Stimulated activated effector memory CD8-positive, alpha-beta T cell treated with anti-CD3 and anti-CD28 coated beads, Interleukin-12 subunit alpha, Interleukin-12 subunit beta, amount 100 ng/mL, for 72 hours (primary cell): Measurements from ENCODE around the gene JADE2.
A peak's percentile ranks its signal among the peaks of the same experiment; 100 is the strongest.

Experiments used
- ATAC-seq: fragments of 150-1000 bp; cut with Tn5 transposase; 2 replicates; pipeline ENCODE4 v1.10.0; 2021
- DNase-seq, 2 donors: peaks; one replicate each; pipeline ENCODE4 v3.0.0; 2021 to 2022; ENCODE audit warnings: low spot score in 2 of 2
- H3K27ac Mint-ChIP-seq: one replicate; pipeline ENCODE4 v1.8.0; 2022; ENCODE audit warnings: mild to moderate bottlenecking, mixed read lengths
- H3K36me3 Mint-ChIP-seq: one replicate; pipeline ENCODE4 v1.8.0; 2022; ENCODE audit warnings: mild to moderate bottlenecking, mixed read lengths
- H3K4me1 Mint-ChIP-seq: one replicate; pipeline ENCODE4 v1.8.0; 2022; ENCODE audit warnings: mixed read lengths
- H3K4me3 Mint-ChIP-seq: one replicate; pipeline ENCODE4 v1.8.0; 2022; ENCODE audit warnings: mild to moderate bottlenecking, mixed read lengths
- H3K9me3 Mint-ChIP-seq: one replicate; pipeline ENCODE4 v1.8.0; 2022; ENCODE audit warnings: mixed read lengths

Gene JADE2

GRCh38 chr5:134564396-134564795 lies 38.9 kb downstream of the JADE2 start:
- Mint-ChIP-seq H3K36me3 (peaks cover 88% of the 10 kb centered on the region), H3K4me1 (peaks cover 23% of the 10 kb centered on the region), H3K27ac (peak overlapping the region; percentile 61), H3K9me3 (no peaks in the 10 kb centered on the region), H3K4me3 (no peak overlapping the region)
- ATAC-seq (no peak), DNase-seq (no peak)

DNA sequence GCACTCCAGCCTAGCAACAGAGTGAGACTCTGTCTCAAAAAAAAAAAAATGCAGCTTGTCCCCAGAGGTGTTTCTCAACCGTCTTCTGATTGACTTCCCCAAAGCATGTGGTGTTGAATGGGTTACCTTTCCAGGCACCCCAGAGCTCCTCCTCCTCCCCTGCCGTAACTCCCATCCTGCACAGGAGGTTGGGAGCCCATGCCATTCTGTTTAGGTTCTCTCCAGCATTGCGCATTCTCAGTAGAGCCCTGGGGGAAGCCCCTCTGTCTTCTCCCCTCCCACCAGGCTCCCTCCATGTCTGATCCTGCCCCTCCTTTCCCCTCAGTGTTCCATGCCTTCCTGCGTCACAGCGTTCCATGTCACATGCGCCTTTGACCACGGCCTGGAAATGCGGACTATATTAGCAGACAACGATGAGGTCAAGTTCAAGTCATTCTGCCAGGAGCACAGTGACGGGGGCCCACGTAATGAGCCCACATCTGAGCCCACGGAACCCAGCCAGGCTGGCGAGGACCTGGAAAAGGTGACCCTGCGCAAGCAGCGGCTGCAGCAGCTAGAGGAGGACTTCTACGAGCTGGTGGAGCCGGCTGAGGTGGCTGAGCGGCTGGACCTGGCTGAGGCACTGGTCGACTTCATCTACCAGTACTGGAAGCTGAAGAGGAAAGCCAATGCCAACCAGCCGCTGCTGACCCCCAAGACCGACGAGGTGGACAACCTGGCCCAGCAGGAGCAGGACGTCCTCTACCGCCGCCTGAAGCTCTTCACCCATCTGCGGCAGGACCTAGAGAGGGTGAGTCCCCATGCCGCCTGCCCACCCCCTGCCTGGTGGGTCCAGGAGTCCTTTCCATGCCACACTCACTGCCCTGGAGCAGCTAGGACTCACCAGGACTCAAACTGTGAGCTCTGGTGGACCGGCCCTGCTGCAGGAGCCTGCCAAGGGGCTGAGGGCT lies 40.6 kb downstream of the JADE2 start:
- Mint-ChIP-seq H3K36me3 (peaks cover 88% of the 10 kb centered on the region), H3K4me3 (no peak overlapping the region), H3K27ac (peak overlapping the region; percentile 95), H3K9me3 (no peaks in the 10 kb centered on the region), H3K4me1 (peaks cover 30% of the 10 kb centered on the region)
- no peak for DNase-seq
- ATAC-seq, result no peak

DNA sequence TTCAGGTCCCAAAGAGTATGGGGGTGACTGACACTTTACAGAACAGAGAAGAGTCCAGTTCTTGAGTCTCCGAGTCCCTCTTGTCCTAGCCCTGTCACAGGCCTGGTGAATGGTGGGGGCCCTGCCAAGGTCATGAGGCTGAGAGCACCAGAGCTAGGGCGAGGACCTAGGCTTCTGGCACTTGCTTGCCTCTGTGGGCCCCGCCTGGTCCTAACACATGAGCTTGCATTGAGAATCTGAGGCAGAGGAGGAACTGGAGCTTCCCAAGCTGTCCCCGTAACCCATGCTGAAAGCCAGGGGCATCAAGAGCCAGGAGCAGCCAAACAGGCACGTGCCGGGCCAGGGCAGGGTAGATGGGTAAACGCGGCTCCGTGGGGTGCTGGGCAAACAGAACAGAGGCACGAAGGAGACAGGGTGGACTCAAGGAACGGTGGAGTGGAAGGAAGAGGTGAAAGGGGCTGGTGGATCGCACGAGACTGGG lies 41.3 kb downstream of the JADE2 start:
- H3K9me3 Mint-ChIP-seq, result no peaks in the 10 kb centered on the region
- no peak overlapping the region for H3K4me3 Mint-ChIP-seq
- H3K36me3 Mint-ChIP-seq, result peaks cover 88% of the 10 kb centered on the region
- DNase-seq, result no peak
- peak overlapping the region; percentile 95 for H3K27ac Mint-ChIP-seq
- peaks cover 33% of the 10 kb centered on the region for H3K4me1 Mint-ChIP-seq
- no peak for ATAC-seq

DNA sequence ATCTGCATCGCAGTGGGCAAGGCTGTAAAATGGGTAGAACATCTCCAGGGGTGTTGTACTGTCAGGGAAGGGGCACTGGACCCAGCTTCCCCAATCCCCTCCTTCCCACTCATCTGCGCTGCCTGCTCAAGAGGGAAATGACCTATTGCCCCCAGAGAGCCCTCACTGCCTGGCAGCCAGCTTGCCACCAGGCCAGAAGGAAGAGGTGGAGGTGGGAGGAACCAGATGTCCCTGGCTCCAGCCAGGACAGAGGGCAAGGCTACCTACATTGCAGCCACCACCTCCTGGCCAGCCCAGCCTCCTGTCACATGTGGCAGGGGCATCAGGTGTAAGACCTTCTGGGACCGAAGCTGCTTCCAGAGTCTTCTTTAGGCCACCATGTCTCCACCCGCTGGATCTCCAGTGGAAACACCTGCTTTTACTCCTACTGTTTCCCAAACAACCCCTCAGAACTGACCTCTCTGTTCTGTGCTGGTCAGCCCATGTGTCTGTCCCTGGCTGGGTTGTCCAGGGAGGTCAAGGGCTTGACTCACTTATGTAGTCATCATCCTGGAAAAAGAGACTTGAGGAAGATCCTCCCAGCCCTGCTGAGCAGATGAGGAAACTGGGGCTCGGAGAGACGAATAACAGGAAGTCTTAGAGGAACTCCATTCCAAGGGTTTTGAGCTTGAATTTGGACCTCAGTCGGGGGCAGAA lies 42.3 kb downstream of the JADE2 start:
- ATAC-seq (no peak), DNase-seq (no peak)
- H3K4me3 Mint-ChIP-seq, result no peak overlapping the region
- H3K4me1 Mint-ChIP-seq, result peaks cover 39% of the 10 kb centered on the region
- H3K36me3 Mint-ChIP-seq, result peaks cover 83% of the 10 kb centered on the region
- H3K9me3 Mint-ChIP-seq, result no peaks in the 10 kb centered on the region
- H3K27ac Mint-ChIP-seq, result peak overlapping the region; percentile 95

DNA sequence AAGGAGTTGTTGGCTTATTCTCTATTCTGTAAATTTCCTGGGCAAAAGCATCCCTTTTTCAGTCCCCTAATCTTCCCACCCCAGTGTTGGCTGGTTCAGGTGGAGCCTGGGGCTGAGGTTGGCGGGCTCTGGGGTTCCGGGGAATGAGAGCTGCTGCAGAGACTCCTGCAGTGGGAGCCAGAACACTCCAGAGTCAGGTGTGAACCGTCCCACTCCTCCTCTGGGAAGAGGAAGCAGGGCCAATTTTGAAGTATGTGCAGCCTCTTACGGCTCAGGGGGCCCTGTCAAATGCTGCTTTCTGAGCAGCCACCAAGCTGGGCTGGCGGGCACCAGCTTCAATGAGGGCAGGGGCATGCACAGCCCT lies 42.8 kb downstream of the JADE2 start:
- ATAC-seq (no peak), DNase-seq (no peak)
- peaks cover 39% of the 10 kb centered on the region for H3K4me1 Mint-ChIP-seq
- H3K9me3 Mint-ChIP-seq, result no peaks in the 10 kb centered on the region
- H3K4me3 Mint-ChIP-seq, result no peak overlapping the region
- peaks cover 83% of the 10 kb centered on the region for H3K36me3 Mint-ChIP-seq
- peak overlapping the region; percentile 95 for H3K27ac Mint-ChIP-seq

- peaks cover 39% of the 10 kb centered on the region for H3K4me1 Mint-ChIP-seq
Measured at GRCh38 chr5:134568761-134569695, 43.6 kb downstream of the JADE2 start.

GRCh38 chr5:134569758-134570364 lies 44.4 kb downstream of the JADE2 start:
- ATAC-seq (no peak), DNase-seq (no peak)
- H3K27ac Mint-ChIP-seq, result peak overlapping the region; percentile 95
- peaks cover 86% of the 10 kb centered on the region for H3K36me3 Mint-ChIP-seq
- no peaks in the 10 kb centered on the region for H3K9me3 Mint-ChIP-seq
- peaks cover 46% of the 10 kb centered on the region for H3K4me1 Mint-ChIP-seq
- no peak overlapping the region for H3K4me3 Mint-ChIP-seq

More at GRCh38 chr5:134568761-134569695, 43.6 kb downstream of the JADE2 start:
- DNase-seq (no peak), ATAC-seq (no peak)
- no peaks in the 10 kb centered on the region for H3K9me3 Mint-ChIP-seq
- H3K4me3 Mint-ChIP-seq, result no peak overlapping the region
- H3K36me3 Mint-ChIP-seq, result peaks cover 83% of the 10 kb centered on the region
- H3K27ac Mint-ChIP-seq, result peak overlapping the region; percentile 95

GRCh38 chr5:134570365-134570758 lies 44.9 kb downstream of the JADE2 start:
- DNase-seq, result no peak
- Mint-ChIP-seq H3K36me3 (peaks cover 83% of the 10 kb centered on the region), H3K4me3 (no peak overlapping the region), H3K9me3 (no peaks in the 10 kb centered on the region), H3K27ac (peak overlapping the region; percentile 95), H3K4me1 (peaks cover 50% of the 10 kb centered on the region)
- ATAC-seq, result no peak

DNA sequence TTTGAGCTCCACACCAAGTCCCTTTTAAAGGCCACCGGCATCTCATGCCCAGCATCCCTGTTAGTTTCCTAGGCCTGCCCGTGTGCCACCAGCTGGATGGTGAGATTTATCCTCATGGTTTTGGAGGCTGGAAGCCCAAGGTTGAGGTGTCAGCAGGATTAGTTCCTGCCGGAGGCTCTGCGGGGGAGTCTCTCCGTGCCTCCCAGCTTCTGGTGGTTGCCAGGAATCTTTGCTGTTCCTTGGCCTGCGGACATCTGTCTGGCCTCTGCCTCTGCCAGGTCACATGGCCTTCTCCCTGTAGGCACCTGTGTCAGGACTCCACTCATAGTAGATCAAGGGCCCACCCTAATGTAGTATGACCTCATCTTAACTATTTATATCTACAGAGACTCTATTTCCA lies 45.4 kb downstream of the JADE2 start:
- Mint-ChIP-seq H3K4me3 (no peak overlapping the region), H3K9me3 (no peaks in the 10 kb centered on the region), H3K27ac (peak overlapping the region; percentile 95), H3K4me1 (peaks cover 50% of the 10 kb centered on the region), H3K36me3 (peaks cover 78% of the 10 kb centered on the region)
- DNase-seq (no peak), ATAC-seq (no peak)

DNA sequence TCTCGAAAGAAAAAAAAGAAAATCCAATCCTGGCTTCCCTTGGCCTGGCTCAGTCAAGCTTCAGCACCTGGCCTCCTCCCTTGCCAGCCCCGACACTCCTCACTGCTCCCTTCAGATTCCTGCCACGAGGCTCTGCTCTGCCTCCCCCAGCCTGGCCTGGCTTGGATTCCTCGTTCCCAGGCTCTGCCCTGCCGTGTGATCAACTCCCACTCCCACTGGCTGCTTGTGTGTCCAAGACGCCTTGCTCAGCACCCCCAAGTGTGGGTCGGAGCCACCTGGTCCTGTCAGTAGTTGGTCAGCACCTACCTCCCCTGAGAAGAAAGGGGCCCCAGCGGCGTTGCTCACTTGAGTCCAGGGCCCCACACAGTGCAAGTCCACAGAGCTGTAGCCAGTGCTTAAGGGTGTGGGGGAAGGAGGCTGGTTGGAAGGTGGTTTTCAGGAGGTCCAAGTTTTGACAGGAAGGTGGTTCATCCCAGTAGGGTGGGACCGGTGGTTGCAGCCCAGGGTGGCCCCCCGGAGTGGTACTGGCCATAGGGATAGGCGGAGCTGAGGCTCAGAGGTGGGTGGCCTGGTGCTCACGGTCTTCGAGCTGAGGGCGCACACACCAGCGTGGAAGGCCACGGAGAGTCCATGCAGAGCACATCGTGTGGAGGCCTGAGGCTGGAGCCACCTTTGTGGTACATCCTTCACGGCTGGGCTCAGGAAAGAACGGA lies 46.4 kb downstream of the JADE2 start:
- no peaks in the 10 kb centered on the region for H3K9me3 Mint-ChIP-seq
- ATAC-seq, result no peak
- peaks cover 79% of the 10 kb centered on the region for H3K36me3 Mint-ChIP-seq
- DNase-seq, result no peak
- H3K4me1 Mint-ChIP-seq, result peaks cover 57% of the 10 kb centered on the region
- H3K27ac Mint-ChIP-seq, result peak overlapping the region; percentile 88
- no peak overlapping the region for H3K4me3 Mint-ChIP-seq

- peak overlapping the region; percentile 88 for H3K27ac Mint-ChIP-seq
- peaks cover 64% of the 10 kb centered on the region for H3K4me1 Mint-ChIP-seq
- ATAC-seq (no peak), DNase-seq (no peak)
- no peaks in the 10 kb centered on the region for H3K9me3 Mint-ChIP-seq
- H3K36me3 Mint-ChIP-seq, result peaks cover 80% of the 10 kb centered on the region
- no peak overlapping the region for H3K4me3 Mint-ChIP-seq
Measured at GRCh38 chr5:134572811-134573210, 47.3 kb downstream of the JADE2 start.

DNA sequence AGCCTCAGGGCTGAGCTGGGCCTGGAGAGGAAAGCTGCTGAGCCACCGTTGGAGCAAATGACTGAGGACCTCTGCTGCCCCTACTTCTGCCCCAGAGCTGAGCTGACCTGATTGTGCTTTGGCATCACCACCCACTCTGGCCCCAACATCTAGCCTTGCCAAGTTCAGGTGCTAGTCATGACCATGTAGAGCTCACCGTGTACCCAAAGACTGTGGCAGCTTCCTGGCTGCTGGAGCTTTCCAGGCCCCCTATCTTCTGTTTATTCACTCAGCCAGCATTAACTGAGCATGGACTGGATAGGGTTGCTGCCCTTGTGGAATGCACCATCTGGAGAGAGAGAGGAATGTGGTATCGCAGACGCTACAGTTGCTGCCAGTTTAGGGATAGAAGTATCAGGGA lies 49.1 kb downstream of the JADE2 start:
- Mint-ChIP-seq H3K9me3 (no peaks in the 10 kb centered on the region), H3K4me3 (no peak overlapping the region), H3K4me1 (peaks cover 54% of the 10 kb centered on the region), H3K27ac (peak overlapping the region; percentile 88), H3K36me3 (peaks cover 86% of the 10 kb centered on the region)
- DNase-seq (no peak), ATAC-seq (no peak)

DNA sequence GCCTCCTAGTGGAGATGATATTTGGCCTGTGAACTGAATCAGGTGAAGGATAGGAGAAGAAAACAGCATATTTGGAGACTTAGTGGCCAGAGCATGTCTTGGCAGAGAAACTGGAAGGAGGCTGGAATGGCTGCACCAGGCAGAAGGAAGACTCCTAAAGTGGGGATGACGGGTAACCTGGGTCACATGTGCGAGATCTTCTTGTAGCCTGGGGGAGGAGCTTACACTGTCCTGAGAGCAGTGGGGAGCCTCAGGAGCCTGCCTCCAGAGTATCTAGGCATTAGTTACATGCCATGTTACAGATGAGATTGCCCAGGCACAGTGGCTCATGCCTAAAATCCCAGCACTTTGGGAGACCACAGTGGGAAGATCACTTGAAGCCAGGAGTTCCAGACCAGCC lies 49.8 kb downstream of the JADE2 start:
- H3K27ac Mint-ChIP-seq, result peak overlapping the region; percentile 88
- peaks cover 46% of the 10 kb centered on the region for H3K4me1 Mint-ChIP-seq
- no peak for DNase-seq
- H3K9me3 Mint-ChIP-seq, result no peaks in the 10 kb centered on the region
- H3K4me3 Mint-ChIP-seq, result no peak overlapping the region
- H3K36me3 Mint-ChIP-seq, result peaks cover 86% of the 10 kb centered on the region
- ATAC-seq, result no peak

DNA sequence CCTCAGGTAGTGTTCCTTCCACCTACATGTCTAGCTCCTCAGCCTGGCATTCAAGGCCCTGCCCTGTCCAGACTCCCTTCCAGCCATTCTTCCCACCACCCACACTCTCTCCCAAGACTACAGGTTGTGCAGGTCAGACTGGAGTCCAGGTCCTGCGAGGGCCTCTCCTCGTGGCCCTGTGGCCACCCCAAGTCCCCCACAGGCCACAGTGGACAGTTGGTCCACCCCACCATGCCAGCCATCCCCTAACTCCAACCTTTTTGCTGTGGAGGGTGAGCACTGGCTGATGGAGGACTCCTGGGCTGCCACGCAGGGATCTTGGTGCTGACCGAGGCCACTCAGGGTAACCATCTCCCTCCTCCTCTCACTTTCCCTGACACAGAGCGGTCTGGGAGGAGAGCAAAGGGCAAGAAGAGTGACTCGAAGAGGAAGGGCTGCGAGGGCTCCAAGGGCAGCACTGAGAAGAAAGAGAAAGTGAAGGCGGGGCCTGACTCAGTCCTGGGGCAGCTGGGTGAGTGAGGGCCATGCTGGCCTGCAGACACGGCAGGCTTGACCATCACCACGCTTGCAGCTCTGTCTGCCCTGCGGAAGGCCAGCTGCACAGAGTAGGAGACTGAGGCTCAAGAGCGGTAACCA lies 51.0 kb downstream of the JADE2 start:
- no peak for DNase-seq
- H3K4me1 Mint-ChIP-seq, result peaks cover 39% of the 10 kb centered on the region
- H3K36me3 Mint-ChIP-seq, result peaks cover 81% of the 10 kb centered on the region
- no peak for ATAC-seq
- H3K9me3 Mint-ChIP-seq, result no peaks in the 10 kb centered on the region
- H3K27ac Mint-ChIP-seq, result peak overlapping the region; percentile 86
- no peak overlapping the region for H3K4me3 Mint-ChIP-seq
